ENCODE results near the gene CASZ1. TPM values are rescaled to one million over a fixed set of nuclear protein-coding genes. Genes with fewer than 3 reads are reported as not detected.

Gene CASZ1
- total RNA-seq, 1 experiment from 2014 or later = 3.9 TPM

- no CpG with 5 or more reads among the region's 10 CpGs for WGBS (ENCODE audit: extremely low coverage, insufficient read length, low lambda C conversion rate)
- no peaks in the 10 kb centered on the region; the same call in 1 of the 2 replicates for H3K27me3 Mint-ChIP-seq (ENCODE audit: low read depth)
Measured at GRCh38 chr1:10716840-10717239, 79.6 kb downstream of the CASZ1 start.

More at GRCh38 chr1:10716840-10717239, 79.6 kb downstream of the CASZ1 start:
- Mint-ChIP-seq H3K36me3 (ENCODE audit: insufficient read depth in 1 of 3, low read depth in 3 of 3) (no peaks in the 10 kb centered on the region), H3K4me1 (peaks cover 33 to 50% of the 10 kb centered on the region in 2 experiments), H3K27ac (no peak overlapping the region; a peak in 1 of 7 replicates), H3K9me3 (no peaks in the 10 kb centered on the region), H3K4me3 (no peak overlapping the region; a peak in 1 of 5 replicates)
- no peak overlapping the region for H2BK5ac ChIP-seq (ENCODE audit: insufficient read length, low read length)
- no peak overlapping the region for H3K4ac ChIP-seq (ENCODE audit: low read depth, low read length)
- no peak overlapping the region for H2AK5ac ChIP-seq (ENCODE audit: insufficient read length, low read length)
- H4K8ac ChIP-seq (replicated peaks; ENCODE audit: insufficient read length, low read depth, low read length) = no peak overlapping the region
- H2BK20ac ChIP-seq (ENCODE audit: low read depth, low read length, poor library complexity, severe bottlenecking) = no peak overlapping the region
- no peaks in the 10 kb centered on the region for H3K79me2 ChIP-seq (ENCODE audit: insufficient read depth, low read length)
- no peak overlapping the region for H3T11ph ChIP-seq (ENCODE audit: low read length)
- H3K14ac ChIP-seq (ENCODE audit: insufficient read depth, low read length) = no peak overlapping the region
- no peak overlapping the region for H2AFZ ChIP-seq (ENCODE audit: low read length)
- no peaks in the 10 kb centered on the region for H3K23me2 ChIP-seq (ENCODE audit: insufficient read length, low read depth, low read length, poor library complexity, severe bottlenecking)
- no peak overlapping the region for H3K9ac ChIP-seq (ENCODE audit: extremely low read depth, insufficient read length, low read length)
- H2BK120ac ChIP-seq (ENCODE audit: low read depth, low read length, poor library complexity, severe bottlenecking) = no peak overlapping the region
- H4K5ac ChIP-seq (ENCODE audit: insufficient read length, low read depth, low read length) = no peak overlapping the region
- H3K79me1 ChIP-seq (ENCODE audit: insufficient read depth, low read depth, low read length, poor library complexity, severe bottlenecking) = no peaks in the 10 kb centered on the region
- H3K4me2 ChIP-seq (ENCODE audit: insufficient read depth, insufficient read length, low read length) = no peak overlapping the region
- H3K23ac ChIP-seq (ENCODE audit: insufficient read length, low read depth, low read length) = no peak overlapping the region
- no peak overlapping the region for H2BK15ac ChIP-seq (ENCODE audit: low read depth, low read length)
- no peak overlapping the region for H3K18ac ChIP-seq (ENCODE audit: insufficient read length, low read depth, low read length)
- H3K27ac ChIP-seq (ENCODE audit: insufficient read length, low read depth, low read length) = no peak overlapping the region
- no peak overlapping the region for H2BK12ac ChIP-seq (ENCODE audit: insufficient read length, low read depth, low read length)
- H3K27me3 ChIP-seq (ENCODE audit: insufficient read depth, low read length) = no peaks in the 10 kb centered on the region
- H3K4me1 ChIP-seq (ENCODE audit: insufficient read depth, low read length) = peaks cover 2% of the 10 kb centered on the region; the same call in 1 of the 2 replicates
- no peaks in the 10 kb centered on the region for H3K9me3 ChIP-seq (ENCODE audit: control insufficient read depth, low read depth, low read length)
- no peak for DNase-seq
- no peak overlapping the region for H4K91ac ChIP-seq (ENCODE audit: insufficient read length, low read depth, low read length)
- no peak for TF ChIP-seq CTCF (conservative IDR thresholded peaks at IDR 0.05)
- H3K56ac ChIP-seq (ENCODE audit: insufficient read length, low read depth, low read length) = no peak overlapping the region
- no peaks in the 10 kb centered on the region for H4K20me1 ChIP-seq (ENCODE audit: control insufficient read depth, insufficient read depth, insufficient read length)

All from H9 (cell line).